Nephron progenitor cell (in vitro differentiated cells): ENCODE data around the gene PCDHB4.
"Not testable (repeated sequence)": the region's sequence is repeated elsewhere in the genome, so short reads cannot be mapped to it uniquely, and the experiment has no call there.

Experiments
- DNase-seq: peaks from one replicate; pipeline ENCODE4 v3.0.0; 2021
- H3K27ac Mint-ChIP-seq: 2 replicates; pipeline ENCODE4 v1.8.0; 2021; ENCODE audit warnings: mild to moderate bottlenecking, moderate library complexity, mixed read lengths
- H3K27me3 Mint-ChIP-seq: 2 replicates; pipeline ENCODE4 v1.8.0; 2021; ENCODE audit warnings: mild to moderate bottlenecking, low read depth, mixed read lengths; ENCODE audit not compliant: poor library complexity
- H3K36me3 Mint-ChIP-seq: 2 replicates; pipeline ENCODE4 v1.8.0; 2021; ENCODE audit warnings: low read depth, mixed read lengths
- H3K4me1 Mint-ChIP-seq: 2 replicates; pipeline ENCODE4 v1.8.0; 2021; ENCODE audit warnings: mixed read lengths
- H3K4me3 Mint-ChIP-seq: 2 replicates; pipeline ENCODE4 v1.8.0; 2021; ENCODE audit warnings: mild to moderate bottlenecking, moderate library complexity, mixed read lengths
- H3K9me3 Mint-ChIP-seq: 2 replicates; pipeline ENCODE4 v1.8.0; 2021; ENCODE audit warnings: mild to moderate bottlenecking, moderate library complexity, mixed read lengths
- TF ChIP-seq, protein P1 (sequence below): fragments of 200-600 bp; sonication (generic); IDR thresholded peaks from 2 replicates; pipeline ENCODE4 v1.5.0; 2021; ENCODE audit warnings: antibody characterized with exemption

PCDHB4 gene

GRCh38 chr5:141095263-141095641 is 26.4 kb upstream of the PCDHB4 start:
- no peak overlapping the region for H3K27ac Mint-ChIP-seq
- H3K36me3 Mint-ChIP-seq: peaks cover 59% of the 10 kb centered on the region
- no peak for DNase-seq
- H3K4me1 Mint-ChIP-seq: peaks cover 12% of the 10 kb centered on the region
- peak overlapping the region; percentile 99 for H3K4me3 Mint-ChIP-seq
- TF ChIP-seq, protein P1, sequence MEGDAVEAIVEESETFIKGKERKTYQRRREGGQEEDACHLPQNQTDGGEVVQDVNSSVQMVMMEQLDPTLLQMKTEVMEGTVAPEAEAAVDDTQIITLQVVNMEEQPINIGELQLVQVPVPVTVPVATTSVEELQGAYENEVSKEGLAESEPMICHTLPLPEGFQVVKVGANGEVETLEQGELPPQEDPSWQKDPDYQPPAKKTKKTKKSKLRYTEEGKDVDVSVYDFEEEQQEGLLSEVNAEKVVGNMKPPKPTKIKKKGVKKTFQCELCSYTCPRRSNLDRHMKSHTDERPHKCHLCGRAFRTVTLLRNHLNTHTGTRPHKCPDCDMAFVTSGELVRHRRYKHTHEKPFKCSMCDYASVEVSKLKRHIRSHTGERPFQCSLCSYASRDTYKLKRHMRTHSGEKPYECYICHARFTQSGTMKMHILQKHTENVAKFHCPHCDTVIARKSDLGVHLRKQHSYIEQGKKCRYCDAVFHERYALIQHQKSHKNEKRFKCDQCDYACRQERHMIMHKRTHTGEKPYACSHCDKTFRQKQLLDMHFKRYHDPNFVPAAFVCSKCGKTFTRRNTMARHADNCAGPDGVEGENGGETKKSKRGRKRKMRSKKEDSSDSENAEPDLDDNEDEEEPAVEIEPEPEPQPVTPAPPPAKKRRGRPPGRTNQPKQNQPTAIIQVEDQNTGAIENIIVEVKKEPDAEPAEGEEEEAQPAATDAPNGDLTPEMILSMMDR: no peak
- peaks cover 73% of the 10 kb centered on the region for H3K9me3 Mint-ChIP-seq
- peaks cover 10% of the 10 kb centered on the region for H3K27me3 Mint-ChIP-seq

- H3K27ac Mint-ChIP-seq, DNase-seq: not testable (repeated sequence)
- Mint-ChIP-seq H3K4me3 (peak overlapping the region; percentile 99), H3K36me3 (peaks cover 68% of the 10 kb centered on the region), H3K9me3 (peaks cover 79% of the 10 kb centered on the region), H3K27me3 (peaks cover 10% of the 10 kb centered on the region), H3K4me1 (peaks cover 12% of the 10 kb centered on the region)
Observed at GRCh38 chr5:141096181-141096580, 25.4 kb upstream of the PCDHB4 start.

- Mint-ChIP-seq H3K27me3 (peaks cover 10% of the 10 kb centered on the region), H3K4me1 (peaks cover 12% of the 10 kb centered on the region), H3K36me3 (peaks cover 72% of the 10 kb centered on the region), H3K9me3 (peaks cover 83% of the 10 kb centered on the region)
- H3K27ac Mint-ChIP-seq, DNase-seq, H3K4me3 Mint-ChIP-seq: not testable (repeated sequence)
Observed at GRCh38 chr5:141096586-141096985, 25.0 kb upstream of the PCDHB4 start.

DNA sequence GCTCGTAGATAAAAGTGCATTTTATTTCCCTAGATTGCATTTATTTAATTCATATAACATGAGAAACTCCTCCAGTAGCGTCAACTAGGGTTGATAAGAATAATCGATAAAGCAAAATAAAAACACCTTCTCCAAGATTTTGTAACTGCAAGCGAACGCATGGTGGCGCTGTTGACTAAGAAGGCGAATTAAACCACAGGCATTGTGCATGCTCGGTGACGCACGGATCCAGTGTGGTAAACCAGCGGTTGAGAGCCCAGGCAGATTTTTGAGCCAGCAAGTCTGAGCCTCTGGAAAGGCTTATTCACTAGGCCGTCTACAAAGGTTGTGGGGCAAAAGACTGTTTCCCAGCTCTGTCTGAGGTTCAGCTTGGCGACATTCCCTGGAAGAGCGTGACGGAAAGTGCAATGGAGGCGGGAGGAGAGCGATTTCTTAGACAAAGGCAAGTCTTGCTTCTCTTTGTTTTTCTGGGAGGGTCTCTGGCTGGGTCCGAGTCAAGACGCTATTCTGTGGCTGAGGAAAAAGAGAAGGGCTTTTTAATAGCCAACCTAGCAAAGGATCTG is 21.3 kb upstream of the PCDHB4 start, which contains the start of gene PCDHB3:
Gene PCDHB3 (plus strand): TSS at position 231 of the 563 bp plus-strand sequence. CDS start 177 bp downstream, at position 408.
- TF ChIP-seq, protein P1: no peak
- Mint-ChIP-seq H3K4me1 (peaks cover 2% of the 10 kb centered on the region), H3K27ac (no peak within 1 kb of the TSS), H3K27me3 (peaks cover under 1% of the 10 kb centered on the region), H3K9me3 (peaks cover 89% of the 10 kb centered on the region), H3K4me3 (no peak within 1 kb of the TSS), H3K36me3 (peaks cover 90% of the 10 kb centered on the region)
- no peak for DNase-seq

DNA sequence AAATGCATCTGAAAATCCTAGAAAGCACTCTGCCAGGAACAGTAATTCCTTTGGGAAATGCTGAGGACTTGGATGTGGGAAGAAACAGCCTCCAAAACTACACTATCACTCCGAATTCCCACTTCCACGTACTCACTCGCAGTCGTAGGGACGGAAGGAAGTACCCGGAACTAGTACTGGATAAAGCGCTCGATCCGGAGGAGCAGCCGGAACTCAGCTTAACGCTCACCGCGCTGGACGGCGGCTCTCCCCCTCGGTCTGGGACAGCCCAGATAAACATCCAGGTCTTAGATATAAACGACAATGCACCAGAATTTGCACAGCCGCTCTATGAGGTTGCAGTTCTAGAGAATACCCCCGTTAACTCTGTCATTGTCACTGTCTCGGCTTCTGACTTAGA is 20.6 kb upstream of the PCDHB4 start:
- Mint-ChIP-seq H3K36me3 (peaks cover 90% of the 10 kb centered on the region), H3K27me3 (no peaks in the 10 kb centered on the region), H3K4me1 (no peaks in the 10 kb centered on the region), H3K4me3 (no peak overlapping the region), H3K9me3 (peaks cover 89% of the 10 kb centered on the region), H3K27ac (no peak overlapping the region)
- TF ChIP-seq, protein P1: no peak
- DNase-seq: no peak

GRCh38 chr5:141102070-141102469 is 19.5 kb upstream of the PCDHB4 start:
- not testable (repeated sequence) for H3K27me3 Mint-ChIP-seq, DNase-seq, H3K4me1 Mint-ChIP-seq, H3K4me3 Mint-ChIP-seq, H3K27ac Mint-ChIP-seq
- H3K9me3 Mint-ChIP-seq: peaks cover 91% of the 10 kb centered on the region
- H3K36me3 Mint-ChIP-seq: peaks cover 94% of the 10 kb centered on the region

GRCh38 chr5:141102471-141102870 is 19.1 kb upstream of the PCDHB4 start:
- H3K27ac Mint-ChIP-seq, H3K4me1 Mint-ChIP-seq, H3K4me3 Mint-ChIP-seq, H3K27me3 Mint-ChIP-seq, DNase-seq: not testable (repeated sequence)
- peaks cover 94% of the 10 kb centered on the region for H3K36me3 Mint-ChIP-seq
- peaks cover 91% of the 10 kb centered on the region for H3K9me3 Mint-ChIP-seq

DNA sequence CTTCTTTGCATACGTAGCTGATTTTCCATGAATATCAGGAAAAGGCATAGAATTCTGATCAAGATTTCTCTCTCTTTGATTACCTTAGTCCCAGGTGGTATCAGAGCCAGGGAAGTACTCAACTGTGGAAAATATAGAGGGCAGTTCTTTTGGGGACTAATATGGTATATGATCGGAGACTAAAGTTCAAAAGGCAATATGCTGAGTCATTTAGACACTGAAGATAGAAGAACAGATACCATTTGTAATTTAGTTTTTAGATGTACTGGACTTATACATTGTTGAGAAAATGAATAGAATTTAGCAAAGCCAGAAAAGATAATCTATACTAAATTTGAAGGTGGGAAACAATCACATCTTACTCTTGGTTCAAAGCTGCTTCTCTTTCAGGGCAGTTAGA is 16.3 kb upstream of the PCDHB4 start:
- Mint-ChIP-seq H3K9me3 (peaks cover 91% of the 10 kb centered on the region), H3K27me3 (no peaks in the 10 kb centered on the region), H3K36me3 (peaks cover 93% of the 10 kb centered on the region), H3K27ac (no peak overlapping the region), H3K4me3 (no peak overlapping the region), H3K4me1 (no peaks in the 10 kb centered on the region)
- no peak for DNase-seq
- TF ChIP-seq, protein P1: no peak
